Neural progenitor cell (in vitro differentiated cells): ENCODE data around the gene ERBB4. TPM values are rescaled to one million over a fixed set of nuclear protein-coding genes. Genes with fewer than 3 reads are reported as not detected.

ENCODE experiments used
- DNase-seq: peaks from one replicate; pipeline ENCODE4 v3.0.0-alpha.2; 2016; ENCODE audit warnings: low spot score
- H2AFZ ChIP-seq: fragments of 200-600 bp; sonication (generic); replicated peaks from 2 replicates; pipeline ENCODE4 v1.6.1; 2016; ENCODE audit warnings: antibody characterized with exemption
- H3F3A ChIP-seq: fragments of 200-600 bp; sonication (generic); 2 replicates; pipeline ENCODE4 v1.6.1; 2016; ENCODE audit warnings: antibody characterized with exemption, low read depth
- H3K27ac ChIP-seq: fragments of 200-600 bp; sonication (generic); 2 replicates; pipeline ENCODE4 v1.5.1; 2016; ENCODE audit warnings: mild to moderate bottlenecking
- H3K27me3 ChIP-seq: fragments of 200-600 bp; sonication (generic); 2 replicates; pipeline ENCODE4 v1.6.1; 2016; ENCODE audit warnings: mild to moderate bottlenecking, moderate library complexity
- H3K36me3 ChIP-seq: fragments of 200-600 bp; sonication (generic); 2 replicates; pipeline ENCODE4 v1.5.1; 2016
- H3K4me1 ChIP-seq: fragments of 200-600 bp; sonication (generic); 2 replicates; pipeline ENCODE4 v1.6.1; 2016; ENCODE audit warnings: mixed run types
- H3K4me2 ChIP-seq: fragments of 200-600 bp; sonication (generic); 2 replicates; pipeline ENCODE4 v1.6.1; 2016
- H3K4me3 ChIP-seq: fragments of 200-600 bp; sonication (generic); 2 replicates; pipeline ENCODE4 v1.5.1; 2016
- H3K79me2 ChIP-seq: fragments of 200-600 bp; sonication (generic); 2 replicates; pipeline ENCODE4 v1.6.1; 2016; ENCODE audit warnings: low read depth
- H3K9ac ChIP-seq: fragments of 200-600 bp; sonication (generic); 2 replicates; pipeline ENCODE4 v1.6.1; 2016
- H3K9me3 ChIP-seq: fragments of 200-600 bp; sonication (generic); 2 replicates; pipeline ENCODE4 v1.5.1; 2016; ENCODE audit warnings: low read depth
- H4K20me1 ChIP-seq: fragments of 200-600 bp; sonication (generic); 2 replicates; pipeline ENCODE4 v1.6.1; 2016; ENCODE audit warnings: low read depth
- H3K27ac Mint-ChIP-seq: 3 replicates; pipeline ENCODE4 v1.8.0; 2021; ENCODE audit warnings: mixed read lengths
- H3K27me3 Mint-ChIP-seq: 2 replicates; pipeline ENCODE4 v1.8.0; 2022; ENCODE audit warnings: low read depth, mild to moderate bottlenecking, inconsistent platforms, moderate library complexity, mixed read lengths; ENCODE audit not compliant: insufficient read depth
- H3K36me3 Mint-ChIP-seq: 3 replicates; pipeline ENCODE4 v1.8.0; 2021; ENCODE audit warnings: mixed read lengths
- H3K4me1 Mint-ChIP-seq: 3 replicates; pipeline ENCODE4 v1.8.0; 2021; ENCODE audit warnings: mixed read lengths
- H3K4me3 Mint-ChIP-seq: 3 replicates; pipeline ENCODE4 v1.8.0; 2021; ENCODE audit warnings: mild to moderate bottlenecking, moderate library complexity, mixed read lengths
- H3K9me3 Mint-ChIP-seq: 3 replicates; pipeline ENCODE4 v1.8.0; 2020; ENCODE audit warnings: mixed read lengths
- CTCF ChIP-seq: fragments of 200-600 bp; sonication (generic); IDR thresholded peaks from 2 replicates; pipeline ENCODE4 v1.5.1; 2017; ENCODE audit warnings: antibody characterized with exemption, mild to moderate bottlenecking
- EZH2 ChIP-seq: fragments of 200-600 bp; sonication (generic); IDR thresholded peaks from 2 replicates; pipeline ENCODE4 v1.6.1; 2017; ENCODE audit warnings: antibody characterized with exemption, mild to moderate bottlenecking, moderate library complexity
- EZH2phosphoT487 ChIP-seq: fragments of 200-600 bp; sonication (generic); IDR thresholded peaks from 2 replicates; pipeline ENCODE4 v1.6.1; 2017; ENCODE audit warnings: antibody characterized with exemption
- total RNA-seq: library from RNA; depleted of rRNA; stranded (reverse); fragments of >200 nt; gene quantifications from 2 replicates; pipeline ENCODE4 v1.2.3, GENCODE V29; 2015; ENCODE audit warnings: low replicate concordance

ERBB4 gene
- total RNA-seq, 1 donor from 2014 or later, result 1.5 TPM

GRCh38 chr2:212540341-212540740 is 1.7 kb upstream of the ERBB4 start:
- peaks cover 78% of the 10 kb centered on the region for H3K27me3 ChIP-seq

DNA sequence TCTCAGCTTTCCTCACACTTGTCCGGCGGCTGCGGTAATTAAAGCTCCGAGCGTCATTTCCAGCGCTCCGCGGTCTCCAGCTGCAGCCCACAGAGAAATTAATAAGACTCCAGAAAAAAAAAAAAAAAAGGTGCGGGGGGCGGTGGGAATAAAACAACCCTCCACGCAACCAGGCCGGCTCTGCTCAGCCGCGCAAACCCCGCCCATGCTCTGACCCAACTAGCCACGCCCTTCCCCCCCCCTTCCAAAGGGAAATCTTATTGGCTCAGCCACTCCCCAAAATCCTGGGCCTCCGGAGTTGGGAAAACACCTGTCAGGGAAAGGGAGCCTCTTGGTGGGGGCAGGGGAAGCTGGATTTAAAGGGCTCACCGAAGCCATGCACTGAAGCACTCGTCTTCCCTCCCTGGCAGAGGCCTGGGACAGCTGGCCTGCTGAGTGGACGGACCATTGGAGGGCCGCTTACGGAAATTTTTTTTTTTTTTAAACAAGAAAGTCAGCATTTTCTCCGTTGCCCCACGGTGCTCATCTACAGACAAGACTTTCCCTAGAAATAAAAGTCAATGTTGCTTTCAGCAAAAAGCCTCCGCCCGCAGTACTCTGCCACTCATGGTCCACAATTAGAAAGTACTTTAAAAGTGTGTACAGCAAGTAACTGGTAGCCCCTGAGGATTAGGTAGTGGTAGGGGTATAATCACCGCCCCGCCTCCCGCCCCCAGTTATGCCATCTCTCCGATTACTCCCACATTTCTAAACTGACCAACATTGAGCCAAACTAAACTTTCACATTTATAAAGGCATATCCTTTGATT is 674 bp upstream of the ERBB4 start:
- Histone ChIP-seq H3K4me2 (peak overlapping the region; percentile 90), H3K9ac (no peak overlapping the region), H3K4me1 (peaks cover 9% of the 10 kb centered on the region), H3K4me3 (peak overlapping the region; percentile 77), H3K36me3 (no peaks in the 10 kb centered on the region), H3K9me3 (no peaks in the 10 kb centered on the region), H3F3A (peaks cover 27% of the 10 kb centered on the region), H3K79me2 (no peaks in the 10 kb centered on the region), H3K27ac (no peak overlapping the region), H4K20me1 (peaks cover 26% of the 10 kb centered on the region), H2AFZ (peak overlapping the region; percentile 94), H3K27me3 (peaks cover 89% of the 10 kb centered on the region)
- Mint-ChIP-seq H3K4me3 (peak overlapping the region; percentile 93), H3K4me1 (peaks cover 20% of the 10 kb centered on the region), H3K27me3 (peaks cover 13% of the 10 kb centered on the region), H3K36me3 (no peaks in the 10 kb centered on the region), H3K27ac (peak overlapping the region; percentile 97), H3K9me3 (no peaks in the 10 kb centered on the region)
- TF ChIP-seq EZH2 (no peak), EZH2phosphoT487 (no peak), CTCF (no peak)
- DNase-seq, result peak; percentile 74

More at GRCh38 chr2:212540341-212540740, 1.7 kb upstream of the ERBB4 start:
- Histone ChIP-seq H3K4me2 (no peak overlapping the region), H3K36me3 (no peaks in the 10 kb centered on the region), H3K9me3 (no peaks in the 10 kb centered on the region), H3K27ac (no peak overlapping the region), H3K4me3 (no peak overlapping the region), H4K20me1 (peaks cover 24% of the 10 kb centered on the region), H3K79me2 (no peaks in the 10 kb centered on the region), H3K9ac (no peak overlapping the region), H3F3A (peaks cover 26% of the 10 kb centered on the region), H3K4me1 (peaks cover 9% of the 10 kb centered on the region), H2AFZ (no peak overlapping the region)
- Mint-ChIP-seq H3K27me3 (peaks cover 13% of the 10 kb centered on the region), H3K4me3 (peak overlapping the region; percentile 93), H3K4me1 (peaks cover 15% of the 10 kb centered on the region), H3K27ac (no peak overlapping the region), H3K9me3 (no peaks in the 10 kb centered on the region), H3K36me3 (no peaks in the 10 kb centered on the region)
- TF ChIP-seq EZH2phosphoT487, result no peak
- DNase-seq, result no peak

- H3K27me3 ChIP-seq, result peaks cover 94% of the 10 kb centered on the region
- H3K9ac ChIP-seq, result no peak overlapping the region
- TF ChIP-seq EZH2 (peak; percentile 92), EZH2phosphoT487 (peak; percentile 74), CTCF (peak; percentile 9)
- Mint-ChIP-seq H3K27ac (peak overlapping the region; percentile 97), H3K4me1 (peaks cover 33% of the 10 kb centered on the region), H3K4me3 (peak overlapping the region; percentile 93), H3K27me3 (peaks cover 13% of the 10 kb centered on the region), H3K9me3 (no peaks in the 10 kb centered on the region), H3K36me3 (no peaks in the 10 kb centered on the region)
- H3K4me1 ChIP-seq, result peaks cover 9% of the 10 kb centered on the region
- H3K79me2 ChIP-seq, result no peaks in the 10 kb centered on the region
- H3F3A ChIP-seq, result peaks cover 27% of the 10 kb centered on the region
- no peaks in the 10 kb centered on the region for H3K9me3 ChIP-seq
- peak; percentile 68 for DNase-seq
- H3K27ac ChIP-seq, result no peak overlapping the region
- H3K4me2 ChIP-seq, result peak overlapping the region; percentile 90
- H3K4me3 ChIP-seq, result peak overlapping the region; percentile 77
- no peaks in the 10 kb centered on the region for H3K36me3 ChIP-seq
- peaks cover 26% of the 10 kb centered on the region for H4K20me1 ChIP-seq
- peak overlapping the region; percentile 94 for H2AFZ ChIP-seq
Observed at GRCh38 chr2:212537726-212538304, 787 bp downstream of the ERBB4 start.
